ENCODE measurements around the gene TSC2.

- TF ChIP-seq CTCF (optimal IDR thresholded peaks at IDR 0.05 in 1 of 3, IDR thresholded peaks at IDR 0.05 in 1 of 3, conservative IDR thresholded peaks at IDR 0.05 in 1 of 3; ENCODE audit: extremely low read depth in 1 of 3, insufficient read depth in 2 of 3, low read length in 3 of 3) (no peak), EZH2 (IDR thresholded peaks at IDR 0.05; ENCODE audit: low read length) (no peak)
Measured at GRCh38 chr16:2013527-2013926, 34.3 kb upstream of the TSC2 start.

All from keratinocyte (primary cell).